Left colon (tissue), 2 donors: ENCODE results near the gene C2CD4C. TPM values are rescaled to one million over a fixed set of nuclear protein-coding genes. Genes with fewer than 3 reads are reported as not detected.
"Not testable (repeated sequence)": the region's sequence is repeated elsewhere in the genome, so short reads cannot be mapped to it uniquely, and the experiment has no call there.

Experiments used
- ATAC-seq: fragments of 200-7000 bp; cut with Tn5 transposase; one replicate; pipeline ENCODE4 v1.9.1; 2020; ENCODE audit warnings: mild to moderate bottlenecking, moderate library complexity
- DNase-seq, 2 donors: peaks; one replicate each; pipeline ENCODE4 v3.0.0-alpha.2; 2020
- intact Hi-C, 2 donors: fragments of 100-400 bp; cut with DNase I in 1 of 2; cut with micrococcal nuclease in 1 of 2; formaldehyde crosslinking; loops; one replicate each; pipeline versions ENCODE4 v1.11.2 to v1.14.0; 2022; cut with DNase I, micrococcal nuclease
- total RNA-seq, 2 donors: library from RNA; stranded (reverse); fragmentation: NEBNext Ultra II Directional; extraction: Animal tissue kit (Norgen Biotek cat#: 25700); gene quantifications; one replicate each; pipeline ENCODE4 v1.2.1, GENCODE V29; 2021
- donor health status: DM: no; HTN: no; CAD: no.
- donor health status: DM: yes; HTN: yes; CAD: no.

C2CD4C gene
- total RNA-seq, 2 donors from 2014 or later, result 0.59 to 0.85 TPM

GRCh38 chr19:422213-422916 lies 13.4 kb upstream of the C2CD4C start:
- DNase-seq, result no peak
- ATAC-seq, result no peak
- intact Hi-C loops, result no loop called here

- DNase-seq, result no peak
- no peak for ATAC-seq
- intact Hi-C loops, result no loop called here
Measured at GRCh38 chr19:419721-420515, 11.0 kb upstream of the C2CD4C start.

DNA sequence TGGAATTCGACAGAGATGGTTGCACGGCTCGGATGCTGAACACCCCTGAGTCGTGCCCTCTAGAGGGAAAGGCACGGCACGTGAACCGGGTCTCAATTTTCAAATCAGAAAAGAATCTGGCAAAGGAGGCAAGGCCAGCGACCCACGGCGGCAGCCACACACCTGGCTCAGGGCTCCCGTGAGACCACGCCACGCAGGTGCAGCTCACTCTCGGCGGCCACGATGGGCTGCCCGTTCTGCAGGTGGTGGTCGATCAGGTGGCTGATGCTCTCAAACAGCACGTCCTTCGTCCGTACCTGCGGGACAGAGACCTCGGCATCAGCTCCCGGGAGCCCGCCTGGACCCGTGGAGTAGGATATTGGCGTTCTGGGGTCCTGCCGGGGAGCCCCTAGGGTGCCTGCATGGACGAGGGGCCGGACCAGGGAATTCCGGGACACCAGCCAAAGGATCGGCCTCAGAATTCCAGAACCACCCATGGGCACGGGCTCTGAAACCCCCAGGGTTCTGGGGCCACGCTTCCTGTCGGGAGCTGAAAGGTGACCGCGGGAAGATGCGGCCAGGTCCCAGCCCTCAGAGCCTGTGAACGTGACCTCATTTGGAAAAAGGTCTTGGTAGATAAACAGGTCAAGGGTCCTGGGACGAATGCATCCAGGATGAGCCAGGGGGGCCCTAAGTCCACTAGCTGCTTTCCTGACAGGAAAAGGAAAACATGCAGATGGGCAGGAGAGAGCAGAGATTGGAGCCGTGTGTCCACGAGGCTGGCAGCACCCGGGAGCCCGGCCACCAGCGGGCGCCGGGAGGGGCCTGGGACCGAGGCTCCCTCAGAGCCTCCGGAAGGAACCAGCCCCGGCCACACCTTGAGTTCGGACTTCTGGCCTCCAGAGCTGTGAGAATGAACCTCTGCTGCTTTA lies 10.1 kb upstream of the C2CD4C start:
- no peak for DNase-seq
- intact Hi-C loops, result no loop called here
- ATAC-seq, result no peak

- DNase-seq, result no peak
- intact Hi-C loops, result no loop called here
- ATAC-seq, result no peak
Measured at GRCh38 chr19:416416-416815, 7.5 kb upstream of the C2CD4C start.

DNA sequence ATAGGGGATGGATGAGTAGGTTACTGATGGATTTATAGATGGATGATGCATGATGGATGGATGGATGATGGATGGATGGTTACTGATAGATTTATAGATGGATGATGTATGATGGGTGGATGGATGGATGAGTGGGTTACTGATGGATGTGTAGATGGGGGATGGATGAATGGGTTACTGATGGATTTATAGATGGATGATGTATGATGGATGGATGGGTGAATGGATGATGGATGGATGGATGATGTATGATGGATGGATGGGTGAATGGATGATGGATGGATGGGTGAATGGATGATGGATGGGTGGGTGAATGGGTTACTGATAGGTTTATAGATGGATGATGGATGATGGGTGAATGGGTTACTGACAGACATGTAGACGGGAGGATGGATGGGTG lies 6.3 kb upstream of the C2CD4C start:
- DNase-seq (no peak), ATAC-seq (no peak)
- intact Hi-C loops, result no loop called here

GRCh38 chr19:413756-414420 lies 4.9 kb upstream of the C2CD4C start:
- ATAC-seq (no peak), DNase-seq (no peak)
- intact Hi-C loops, result no loop called here

DNA sequence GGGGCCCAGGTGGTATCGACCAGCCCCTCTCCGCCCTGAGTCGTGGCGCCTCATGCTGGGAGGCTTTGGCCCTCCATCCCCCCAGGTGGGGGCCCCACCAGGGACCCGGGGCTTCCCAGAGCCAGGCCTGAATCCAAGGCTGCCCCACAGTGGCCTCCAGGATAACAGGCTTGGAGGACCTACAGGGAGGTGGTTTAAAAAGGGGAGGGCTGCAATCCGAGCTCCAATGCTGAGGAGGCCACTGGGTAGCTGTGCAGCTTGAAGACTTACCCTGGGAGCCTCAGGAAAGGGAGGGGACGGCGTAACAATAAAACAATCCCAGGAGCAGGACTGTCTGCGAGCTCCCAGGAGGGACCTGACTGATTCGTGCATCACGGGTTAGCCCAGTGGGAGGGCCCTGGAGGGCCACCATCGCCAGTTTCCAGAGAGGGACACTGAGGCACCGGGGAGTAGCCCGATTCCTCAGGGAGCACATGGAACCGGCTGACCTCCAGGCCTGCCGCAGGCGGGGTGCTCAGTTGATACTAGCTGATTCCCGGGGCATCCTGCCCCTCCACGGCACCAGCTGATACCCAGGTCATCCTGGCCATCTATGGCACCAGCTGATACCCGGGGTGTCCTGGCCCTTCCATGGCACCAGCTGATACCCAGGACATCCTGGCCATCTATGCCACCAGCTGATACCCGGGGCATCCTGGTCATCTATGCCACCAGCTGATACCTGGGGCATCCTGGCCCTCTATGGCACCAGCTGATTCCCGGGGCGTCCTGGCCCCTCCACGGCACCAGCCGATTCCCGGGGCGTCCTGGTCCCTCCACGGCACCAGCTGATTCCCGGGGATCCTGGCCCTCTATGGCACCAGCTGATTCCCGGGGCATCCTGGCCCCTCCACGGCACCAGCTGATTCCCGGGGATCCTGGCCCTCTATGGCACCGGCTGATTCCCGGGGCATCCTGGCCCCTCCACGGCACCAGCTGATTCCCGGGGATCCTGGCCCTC lies 3.7 kb upstream of the C2CD4C start:
- DNase-seq (no peak), ATAC-seq (peak; percentile 23)
- intact Hi-C loops, result no loop called here

DNA sequence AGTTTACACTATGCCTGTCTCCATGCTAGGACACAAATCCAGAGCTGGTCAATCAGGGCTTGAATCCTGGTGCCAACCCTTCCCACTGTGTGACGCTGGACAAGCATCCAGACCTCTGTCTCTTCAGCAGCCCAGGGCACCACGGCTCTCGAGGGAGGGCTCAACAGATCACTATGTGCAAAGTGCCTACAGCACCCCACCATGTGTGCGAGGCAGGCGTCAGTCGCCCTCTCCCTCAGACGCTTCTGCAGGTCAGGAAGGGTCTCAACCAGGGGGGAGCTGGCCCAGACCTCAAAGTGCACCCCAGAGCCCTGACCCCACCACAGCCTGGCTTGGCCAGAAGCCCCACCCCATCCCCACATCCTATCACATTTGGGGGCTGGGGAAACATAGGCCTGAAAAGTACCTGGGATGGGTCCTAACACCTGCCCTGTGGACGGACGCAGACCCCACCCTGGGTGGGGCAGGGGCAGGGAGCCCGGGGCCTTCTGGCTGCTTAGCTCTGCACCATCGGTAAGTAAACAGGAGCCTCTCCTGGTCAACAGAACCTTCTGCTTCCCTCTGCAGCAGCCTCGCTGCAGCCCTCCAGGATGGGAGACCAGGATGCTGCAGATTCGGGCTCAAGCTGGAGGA lies 2.9 kb upstream of the C2CD4C start:
- no peak for DNase-seq
- peak; percentile 52 for ATAC-seq

DNA sequence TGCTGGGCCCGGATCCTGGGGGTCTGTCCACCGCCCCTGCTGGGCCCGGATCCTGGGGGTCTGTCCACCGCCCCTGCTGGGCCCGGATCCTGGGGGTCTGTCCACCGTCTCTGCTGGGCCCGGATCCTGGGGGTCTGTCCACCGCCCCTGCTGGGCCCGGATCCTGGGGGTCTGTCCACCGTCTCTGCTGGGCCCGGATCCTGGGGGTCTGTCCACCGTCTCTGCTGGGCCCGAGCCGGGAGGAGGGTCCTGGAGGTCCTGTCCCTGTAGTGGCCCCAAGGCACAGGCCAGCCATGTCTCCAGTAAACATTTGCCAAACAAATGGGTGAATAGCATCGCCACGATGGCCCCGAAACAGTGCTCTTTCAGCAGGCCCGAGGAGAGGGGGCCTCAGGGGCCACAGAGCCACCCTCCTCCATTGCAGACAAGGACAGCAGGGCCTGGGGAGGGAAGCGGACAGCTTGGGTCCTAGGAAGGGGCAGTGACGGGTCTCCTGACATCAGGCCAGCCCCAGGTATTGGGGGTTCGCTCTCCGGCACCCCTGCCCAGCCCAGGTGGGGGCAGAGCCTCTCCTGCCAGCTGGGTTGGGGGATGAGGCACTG lies 2.3 kb upstream of the C2CD4C start:
- DNase-seq, ATAC-seq, intact Hi-C loops: not testable (repeated sequence)

More for the DNA sequence above, 2.9 kb upstream of the C2CD4C start:
- intact Hi-C loops, result no loop called here

- intact Hi-C loops, result no loop called here
- DNase-seq, result peak in 1 of 2 donors; percentile 10
- ATAC-seq, result no peak
Measured at GRCh38 chr19:410243-410781, 1.4 kb upstream of the C2CD4C start.

DNA sequence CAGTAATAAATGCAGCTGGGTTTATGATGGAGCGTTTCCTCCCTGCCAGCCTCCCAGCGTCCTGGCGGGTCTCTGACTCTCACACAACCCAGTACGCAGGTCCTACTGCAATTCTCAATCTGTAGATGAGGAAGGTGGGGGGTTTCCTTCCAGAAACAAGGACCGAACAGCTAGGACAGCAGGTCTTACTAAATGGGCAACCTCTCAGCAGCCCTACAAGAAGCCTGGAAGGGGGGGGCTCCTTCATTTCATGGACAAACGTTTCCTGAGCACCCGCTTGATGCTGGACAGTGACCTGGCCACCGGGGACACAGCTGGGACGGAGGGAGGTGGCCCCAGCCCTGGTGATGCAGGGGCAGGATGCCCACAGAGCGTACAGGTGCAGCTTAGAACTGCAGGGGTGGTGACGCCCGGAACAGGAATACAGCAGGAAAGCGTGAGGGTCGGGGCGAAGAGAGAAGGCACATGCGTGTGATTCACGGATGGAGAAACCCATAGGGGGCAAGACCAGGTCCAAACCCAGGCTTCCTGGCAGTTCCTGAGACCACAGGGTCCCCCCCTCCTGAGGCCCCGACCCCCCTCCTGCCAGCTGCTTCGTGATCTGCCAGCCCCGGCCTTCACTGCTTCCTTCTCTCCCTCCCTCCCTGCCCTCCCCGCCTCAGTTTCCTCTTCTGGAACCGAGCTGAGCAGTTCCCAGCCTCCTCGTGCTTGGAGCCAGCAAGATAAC lies 732 bp upstream of the C2CD4C start:
- intact Hi-C loops, result loop anchor here in 1 of 2 donors (10.0 kb wide), 1 partner anchor 75 kb away; no protein-coding TSS in a partner anchor
- peak in 1 of 2 donors; percentile 18 for DNase-seq
- ATAC-seq, result no peak

GRCh38 chr19:408441-408901 lies 476 bp downstream of the C2CD4C start:
- intact Hi-C loops, result loop anchor here in 1 of 2 donors (10.0 kb wide), 1 partner anchor 76 kb away; no protein-coding TSS in a partner anchor
- ATAC-seq, result no peak

GRCh38 chr19:407511-408440 lies 1.2 kb downstream of the C2CD4C start:
- intact Hi-C loops, result loop anchor here in 1 of 2 donors (10.0 kb wide), 1 partner anchor 77 kb away; no protein-coding TSS in a partner anchor
- ATAC-seq, result no peak
- peak in 1 of 2 donors; percentile 11 for DNase-seq

More at GRCh38 chr19:408441-408901, 476 bp downstream of the C2CD4C start:
- DNase-seq, result peak in 1 of 2 donors; percentile 19

DNA sequence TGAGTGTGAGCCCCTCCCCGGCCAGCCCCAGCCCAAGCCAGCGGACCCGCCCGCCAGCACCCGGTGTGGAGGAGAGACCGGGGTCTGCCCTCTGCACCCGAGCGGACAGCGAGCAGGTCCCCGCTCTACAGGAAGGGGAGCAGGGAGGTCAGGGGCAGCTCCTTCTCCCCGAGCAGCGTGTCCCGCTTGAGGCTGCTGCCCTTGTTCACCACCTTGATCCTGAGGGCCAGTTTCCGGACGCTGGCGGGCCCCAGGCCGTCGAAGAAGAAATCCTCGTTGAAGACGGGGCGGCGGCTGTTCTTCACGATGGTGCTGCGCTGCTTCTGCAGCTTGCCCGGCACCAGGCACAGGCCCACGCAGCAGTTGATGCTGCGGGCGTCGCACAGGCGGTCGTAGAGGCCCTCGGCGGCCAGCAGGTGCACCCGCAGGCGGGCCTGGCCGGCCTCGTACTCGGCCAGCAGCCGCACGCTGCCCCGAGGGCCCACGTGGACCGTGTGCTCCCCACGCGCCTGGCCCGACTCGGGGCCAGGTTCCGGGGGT lies 1.9 kb downstream of the C2CD4C start:
- ATAC-seq (no peak), DNase-seq (peak in 1 of 2 donors; percentile 19)
- intact Hi-C loops, result loop anchor here in 1 of 2 donors (10.0 kb wide), 1 partner anchor 78 kb away; no protein-coding TSS in a partner anchor
